ENCODE measurements around the gene SHISA7.

The SHISA7 gene

GRCh38 chr19:55482156-55482961, 39.3 kb upstream of the SHISA7 start:
- DNase-seq = no peak

- no peak for DNase-seq
These were observed 38.7 kb upstream of the SHISA7 start for GRCh38 chr19:55481794-55482155.

DNA sequence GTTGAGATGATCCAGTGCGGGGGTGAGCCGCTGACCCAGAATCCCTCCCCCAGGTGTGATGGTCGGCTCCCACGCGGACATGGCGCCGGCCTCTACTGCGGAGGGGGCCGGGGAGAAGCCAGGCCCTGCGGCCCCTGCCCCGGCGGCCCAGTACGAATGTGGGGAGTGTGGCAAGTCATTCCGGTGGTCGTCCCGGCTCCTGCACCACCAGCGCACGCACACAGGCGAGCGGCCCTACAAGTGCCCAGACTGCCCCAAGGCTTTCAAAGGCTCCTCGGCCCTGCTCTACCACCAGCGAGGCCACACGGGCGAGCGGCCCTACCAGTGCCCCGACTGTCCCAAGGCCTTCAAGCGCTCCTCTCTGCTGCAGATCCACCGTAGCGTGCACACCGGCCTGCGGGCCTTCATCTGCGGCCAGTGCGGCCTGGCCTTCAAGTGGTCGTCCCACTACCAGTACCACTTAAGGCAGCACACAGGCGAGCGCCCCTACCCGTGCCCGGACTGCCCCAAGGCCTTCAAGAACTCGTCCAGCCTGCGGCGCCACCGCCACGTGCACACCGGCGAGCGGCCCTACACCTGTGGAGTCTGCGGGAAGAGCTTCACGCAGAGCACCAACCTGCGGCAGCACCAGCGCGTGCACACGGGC, 38.2 kb upstream of the SHISA7 start:
- DNase-seq = no peak

DNA sequence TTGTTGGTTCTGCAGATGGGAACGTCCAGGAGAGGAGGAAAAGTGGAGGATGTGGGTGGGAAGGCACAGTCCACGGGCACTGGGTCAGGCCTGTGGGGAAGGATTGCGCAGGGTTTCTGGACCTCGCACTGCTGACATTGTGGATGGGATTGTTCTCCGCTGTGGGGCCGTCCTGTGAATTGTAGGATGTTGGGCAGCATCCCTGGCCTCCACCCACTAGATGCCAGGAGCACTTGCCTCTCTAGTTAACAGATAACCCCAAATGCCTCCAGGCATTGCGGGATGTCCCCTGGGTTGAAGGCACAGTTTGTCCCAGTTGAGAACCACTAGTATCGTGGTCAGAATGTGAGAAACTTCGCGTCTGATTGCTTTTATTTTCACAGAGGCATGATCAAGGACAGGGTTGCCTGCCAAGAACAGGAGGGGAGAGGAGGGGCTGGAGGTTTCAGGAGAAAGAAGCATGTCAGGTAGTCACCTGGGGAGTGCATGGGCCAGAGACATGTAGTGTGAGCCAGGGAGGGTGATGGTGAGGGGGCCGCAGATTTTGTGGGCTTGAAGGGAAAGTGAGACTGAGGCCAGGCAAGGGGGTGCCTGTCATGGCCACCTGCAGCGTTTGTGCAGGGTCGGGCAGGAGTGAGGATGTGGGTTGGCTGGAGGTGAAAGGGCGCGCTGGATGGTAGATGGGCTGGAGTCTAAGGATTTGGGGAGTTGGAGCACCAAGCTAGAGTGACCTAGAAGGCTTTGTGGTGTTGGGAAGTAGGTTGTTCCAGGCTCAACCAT, 36.5 kb upstream of the SHISA7 start:
- DNase-seq = no peak

- no peak for DNase-seq
These were observed 35.9 kb upstream of the SHISA7 start for GRCh38 chr19:55479045-55479444.

GRCh38 chr19:55478364-55478763, 35.3 kb upstream of the SHISA7 start:
- DNase-seq = no peak

GRCh38 chr19:55477905-55478304, 34.8 kb upstream of the SHISA7 start:
- DNase-seq = no peak

- DNase-seq = peak; percentile 99
These were observed 33.1 kb upstream of the SHISA7 start, which contains the start of gene ZNF628 for GRCh38 chr19:55476100-55476775. TSS of gene ZNF628 (plus strand) at chr19:55476617. CDS start at chr19:55479911, 3,294 bp downstream.

GRCh38 chr19:55474269-55475265, 31.5 kb upstream of the SHISA7 start:
- DNase-seq = no peak

GRCh38 chr19:55473225-55474012, 30.3 kb upstream of the SHISA7 start:
- DNase-seq = no peak

- DNase-seq = no peak
These were observed 29.4 kb upstream of the SHISA7 start for GRCh38 chr19:55472463-55472862.

DNA sequence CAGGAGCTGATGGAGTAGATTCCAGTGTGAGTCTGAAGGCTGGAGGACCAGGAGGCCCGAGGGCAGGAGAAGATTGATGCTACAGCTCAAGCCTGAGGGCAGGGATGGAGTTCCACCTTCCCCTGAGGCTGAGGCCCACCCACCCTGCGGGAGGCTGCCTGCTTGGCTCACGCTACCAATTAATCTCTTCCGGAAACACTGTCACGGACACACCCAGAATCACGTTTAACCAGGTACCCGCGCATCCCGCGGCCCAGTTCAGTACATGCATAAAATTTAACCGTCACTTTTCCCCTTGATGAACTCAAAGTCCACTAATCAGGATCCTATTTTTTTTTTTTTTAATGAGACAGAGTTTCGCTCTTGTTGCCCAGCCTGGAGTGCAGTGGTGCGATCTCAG, 28.2 kb upstream of the SHISA7 start:
- DNase-seq = no peak

DNA sequence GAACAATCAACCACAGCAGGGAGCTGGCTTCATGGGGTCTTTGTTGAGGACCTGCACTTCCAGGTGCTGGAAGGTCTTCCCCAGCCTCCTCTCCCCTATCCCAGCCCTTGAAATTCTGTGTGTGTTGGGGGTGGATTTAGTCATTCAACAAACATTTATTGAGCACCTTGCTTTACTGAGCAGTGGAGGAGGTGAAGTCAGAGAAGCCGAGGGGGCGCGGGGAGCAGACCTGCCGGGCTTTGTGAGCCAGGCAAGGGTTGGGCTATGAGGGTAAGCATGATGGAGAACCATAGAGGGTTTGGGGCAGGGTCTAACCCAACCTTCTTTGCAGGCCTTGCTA, 24.9 kb upstream of the SHISA7 start:
- DNase-seq = no peak

- peak; percentile 84 for DNase-seq
These were observed 24.3 kb upstream of the SHISA7 start for GRCh38 chr19:55467236-55468053.

DNA sequence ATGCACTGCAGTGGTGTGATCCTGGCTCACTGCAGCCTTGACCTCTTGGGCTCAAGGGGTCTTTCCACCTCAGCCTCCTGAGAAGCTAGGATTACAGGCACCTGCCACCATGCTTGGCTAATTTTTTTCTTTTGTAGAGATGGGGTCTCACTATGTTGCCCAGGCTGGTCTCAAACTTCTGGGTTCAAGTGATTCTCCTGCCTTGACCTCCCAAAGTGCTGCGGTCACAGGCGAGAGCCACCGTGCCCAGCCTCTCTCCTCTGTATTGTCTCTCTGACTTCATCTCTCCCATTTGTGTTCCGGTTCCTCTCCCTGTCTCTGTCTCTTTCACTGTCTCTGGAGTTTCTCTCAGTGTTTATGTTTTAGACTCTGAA, 23.1 kb upstream of the SHISA7 start:
- DNase-seq = no peak

GRCh38 chr19:55465460-55466240, 22.6 kb upstream of the SHISA7 start:
- peak; percentile 69 for DNase-seq

GRCh38 chr19:55464662-55465054, 21.6 kb upstream of the SHISA7 start, which contains the start of gene C19orf85:
TSS of gene C19orf85 (minus strand) at chr19:55464751. CDS start at chr19:55464554, 197 bp downstream.
- DNase-seq = no peak

DNA sequence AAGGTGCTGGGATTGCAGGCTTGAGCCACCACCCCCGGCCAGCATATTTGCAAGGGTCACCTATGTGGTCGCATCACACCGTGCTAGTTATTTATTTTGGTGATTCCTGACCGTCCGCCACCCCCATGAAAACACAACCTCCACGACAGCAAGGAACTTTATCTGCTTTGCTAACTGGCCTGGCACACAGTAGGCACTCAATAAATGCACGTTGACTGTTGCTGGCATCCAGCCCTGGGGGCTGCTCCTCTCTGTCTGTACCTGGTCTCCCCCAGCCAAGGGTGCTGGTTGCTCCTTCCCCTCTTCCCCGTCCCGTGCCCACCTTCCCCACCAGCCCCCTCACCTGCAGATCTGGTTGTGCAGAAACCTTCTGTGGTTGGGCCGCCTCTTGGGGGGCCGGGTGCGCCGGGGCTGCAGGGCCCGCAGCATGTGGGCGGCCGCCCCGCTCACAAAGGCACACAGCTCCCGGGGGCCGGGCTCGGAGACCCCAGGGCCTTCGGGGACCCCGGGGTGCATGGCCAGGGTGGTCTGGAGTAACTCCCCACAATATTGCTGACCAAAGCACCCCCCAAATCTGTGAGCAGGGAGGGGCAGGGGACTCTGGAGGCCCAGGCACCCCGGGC, 21.1 kb upstream of the SHISA7 start:
- no peak for DNase-seq

- no peak for DNase-seq
These were observed 20.5 kb upstream of the SHISA7 start for GRCh38 chr19:55463583-55464031.

All from hematopoietic multipotent progenitor cell treated with erythropoietin and hydrocortisone succinate and interleukin-3 and kit ligand, for 6 days (in vitro differentiated cells).